GM18519 (cell line): ENCODE measurements around the gene GXYLT2.
"Not testable (repeated sequence)": the region's sequence is repeated elsewhere in the genome, so short reads cannot be mapped to it uniquely, and the experiment has no call there.

Experiments
- ATAC-seq: cut with Tn5 transposase; IDR thresholded peaks from one replicate; pipeline ENCODE4 v1.9.1; 2021; ENCODE audit warnings: mild to moderate bottlenecking, moderate library complexity; ENCODE audit not compliant: unreplicated experiment, low FRiP score

GXYLT2 gene

GRCh38 chr3:72969766-72970165 lies 81.9 kb downstream of the GXYLT2 start:
- no peak for ATAC-seq

DNA sequence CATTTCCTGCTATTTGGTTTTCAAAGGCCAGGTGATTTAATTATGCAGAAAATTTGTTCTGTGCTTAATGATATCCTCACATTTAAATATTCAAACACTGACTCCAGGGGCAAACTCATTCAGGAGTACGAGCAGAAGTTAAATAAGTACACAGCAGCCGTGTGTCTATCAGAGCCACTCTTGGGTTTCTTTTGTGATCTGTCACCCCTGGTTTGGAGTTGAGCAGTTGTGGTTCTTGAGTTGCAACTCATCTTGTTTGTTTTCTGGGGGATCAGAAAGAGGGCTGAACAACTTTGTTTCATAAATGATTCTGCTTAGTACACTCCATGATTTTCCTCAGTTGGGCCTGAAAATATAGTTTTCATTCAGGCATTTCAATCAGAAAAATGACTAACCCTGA lies 83.1 kb downstream of the GXYLT2 start:
- ATAC-seq, result no peak

- no peak for ATAC-seq
These were observed 84.8 kb downstream of the GXYLT2 start for GRCh38 chr3:72972706-72973030.

GRCh38 chr3:72973031-72973723 lies 85.3 kb downstream of the GXYLT2 start:
- ATAC-seq, result no peak

- no peak for ATAC-seq
These were observed 85.9 kb downstream of the GXYLT2 start for GRCh38 chr3:72973786-72974185.

DNA sequence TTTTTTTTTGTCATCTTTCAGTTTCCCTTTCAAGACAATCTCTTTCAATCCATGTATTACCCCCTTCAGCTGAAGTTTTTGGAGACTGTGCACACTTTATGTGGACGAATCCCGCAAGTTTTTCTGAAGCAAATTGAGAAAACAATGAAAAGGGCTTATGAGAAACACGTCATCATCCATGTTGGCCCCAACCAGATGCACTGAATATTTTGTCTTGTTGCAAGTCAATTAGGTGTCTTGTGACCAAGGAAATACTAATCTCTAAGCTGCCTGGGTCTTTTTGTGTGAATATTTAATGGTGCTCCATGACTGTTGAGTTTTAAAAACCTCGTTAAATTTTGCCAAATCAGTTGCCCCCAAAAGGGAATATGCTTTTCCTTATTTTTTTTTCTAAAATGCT lies 87.1 kb downstream of the GXYLT2 start:
- ATAC-seq, result no peak

DNA sequence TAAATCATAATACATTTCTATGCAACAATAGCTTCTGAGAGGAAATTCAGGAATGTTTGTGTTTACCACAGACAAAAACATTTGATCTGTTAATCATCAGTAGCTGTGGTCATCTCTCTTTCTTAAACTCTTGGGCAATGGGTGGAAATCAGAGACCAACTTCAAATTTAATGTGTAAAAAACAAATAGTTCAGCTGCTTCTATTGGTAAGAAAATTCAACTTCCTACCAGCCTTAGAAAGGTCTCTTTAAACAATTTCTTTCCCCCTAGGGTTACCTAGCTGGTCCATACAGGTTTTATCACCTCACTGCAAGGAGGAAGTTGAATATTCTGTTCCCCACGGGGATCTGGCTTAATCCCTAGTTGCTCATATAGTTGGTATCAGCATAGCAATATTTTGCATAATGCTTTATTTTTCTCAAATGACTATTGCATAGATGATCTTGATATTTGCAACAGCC lies 88.5 kb downstream of the GXYLT2 start:
- ATAC-seq, result no peak

GRCh38 chr3:72977060-72977808 lies 89.4 kb downstream of the GXYLT2 start:
- peak; percentile 44 for ATAC-seq

GRCh38 chr3:72982609-72983366 lies 94.9 kb downstream of the GXYLT2 start:
- no peak for ATAC-seq

DNA sequence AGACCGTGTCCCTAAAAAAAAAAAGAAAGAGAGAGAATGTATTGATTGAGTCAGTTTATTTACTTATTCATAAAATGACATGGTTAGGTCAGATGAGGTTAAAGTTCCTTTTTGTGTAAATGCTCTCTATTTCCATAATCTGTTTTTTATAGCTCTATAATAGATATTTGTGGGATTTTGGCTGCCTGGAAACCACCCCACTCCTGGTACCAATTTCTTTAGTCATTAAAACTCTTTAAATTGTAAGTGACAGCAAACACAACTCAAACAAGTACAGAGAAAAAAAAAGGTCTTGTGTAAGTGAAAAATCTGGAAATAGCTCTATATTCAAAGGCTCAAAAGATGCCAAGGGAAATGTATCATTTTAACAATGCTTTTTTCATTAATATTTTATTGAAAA lies 97.7 kb downstream of the GXYLT2 start:
- no peak for ATAC-seq

DNA sequence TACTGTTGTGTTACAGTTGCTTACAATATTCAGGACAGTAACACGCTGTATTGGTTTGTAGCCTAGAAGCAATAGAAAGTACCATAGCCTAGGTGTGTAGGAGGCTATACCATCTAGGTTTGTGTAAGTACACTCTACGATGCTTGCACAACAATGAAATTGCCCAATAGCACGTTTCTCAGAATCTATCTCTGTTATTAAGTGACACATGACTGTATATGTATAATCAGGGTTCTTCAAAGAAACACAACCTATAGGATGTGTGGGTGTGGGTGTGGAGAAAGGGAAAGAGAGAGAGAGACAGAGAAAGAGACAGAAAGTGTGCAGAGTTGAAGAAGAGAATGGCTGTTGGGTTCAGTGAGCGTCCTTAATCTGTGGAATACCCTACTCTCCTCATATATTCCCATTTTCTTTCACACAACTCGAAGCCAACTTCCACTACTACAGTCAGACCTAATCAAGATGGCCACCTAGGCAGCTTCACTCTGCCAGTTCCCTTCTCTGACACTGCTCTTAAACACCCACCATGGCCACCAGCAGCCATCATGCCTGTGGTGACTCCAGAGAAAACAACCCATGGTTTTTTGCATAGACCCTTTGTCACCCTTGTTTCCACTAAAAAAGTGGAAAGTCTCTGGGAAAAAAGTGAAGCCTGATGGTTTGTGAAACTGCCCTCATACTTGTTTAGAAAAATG lies 103.0 kb downstream of the GXYLT2 start:
- no peak for ATAC-seq

- ATAC-seq, result no peak
These were observed 103.7 kb downstream of the GXYLT2 start for GRCh38 chr3:72991522-72991921.

DNA sequence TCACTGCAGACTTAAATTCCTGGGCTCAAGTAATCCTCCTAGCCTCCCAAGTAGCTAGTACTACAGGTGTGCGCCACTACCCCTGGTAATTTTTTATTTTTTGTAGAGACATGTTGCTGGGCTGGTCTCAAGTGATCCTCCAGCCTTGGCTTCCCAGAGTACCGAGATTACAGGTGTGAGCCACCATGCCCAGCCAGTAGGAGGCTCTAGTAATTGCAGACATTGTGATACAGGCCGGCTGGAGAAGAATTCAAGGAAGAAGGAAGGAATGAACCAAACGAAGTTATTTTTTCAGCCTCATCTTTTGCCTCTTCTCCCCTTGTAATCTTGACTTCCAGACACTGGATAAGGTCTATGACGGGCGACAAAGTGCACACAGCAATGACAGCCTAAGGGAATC lies 105.5 kb downstream of the GXYLT2 start:
- no peak for ATAC-seq

- no peak for ATAC-seq
These were observed 107.5 kb downstream of the GXYLT2 start for GRCh38 chr3:72995337-72995736.

GRCh38 chr3:72996121-72996472 lies 108.3 kb downstream of the GXYLT2 start:
- no peak for ATAC-seq

- peak; percentile 85 for ATAC-seq
These were observed 108.9 kb downstream of the GXYLT2 start, which contains the start of gene PPP4R2 for GRCh38 chr3:72996473-72997333. Gene PPP4R2 (plus strand): TSS chr3:72996811. CDS start chr3:72997038, 227 bp downstream.

GRCh38 chr3:72997421-72997961 lies 109.6 kb downstream of the GXYLT2 start:
- peak; percentile 31 for ATAC-seq

DNA sequence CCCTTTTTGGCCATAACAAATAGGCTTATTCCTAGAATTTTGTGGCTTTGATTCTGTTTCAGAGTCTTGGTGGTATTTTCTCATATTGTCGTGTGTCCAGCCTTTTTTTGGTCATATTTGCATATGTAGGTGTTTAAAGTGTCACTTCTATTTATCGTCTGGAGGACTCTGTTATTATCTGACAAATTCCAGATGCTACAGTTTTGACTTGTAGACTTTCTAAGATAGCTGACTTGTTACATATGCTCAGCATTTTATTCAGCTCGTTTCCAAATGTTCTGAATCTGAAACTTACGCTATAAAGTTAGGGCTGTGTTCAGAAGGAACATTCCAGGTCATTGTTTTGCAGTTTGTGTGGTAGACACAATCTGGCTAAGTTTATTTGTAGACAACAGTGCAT lies 110.6 kb downstream of the GXYLT2 start:
- ATAC-seq, result no peak

GRCh38 chr3:72999951-73000350 lies 112.1 kb downstream of the GXYLT2 start:
- no peak for ATAC-seq

DNA sequence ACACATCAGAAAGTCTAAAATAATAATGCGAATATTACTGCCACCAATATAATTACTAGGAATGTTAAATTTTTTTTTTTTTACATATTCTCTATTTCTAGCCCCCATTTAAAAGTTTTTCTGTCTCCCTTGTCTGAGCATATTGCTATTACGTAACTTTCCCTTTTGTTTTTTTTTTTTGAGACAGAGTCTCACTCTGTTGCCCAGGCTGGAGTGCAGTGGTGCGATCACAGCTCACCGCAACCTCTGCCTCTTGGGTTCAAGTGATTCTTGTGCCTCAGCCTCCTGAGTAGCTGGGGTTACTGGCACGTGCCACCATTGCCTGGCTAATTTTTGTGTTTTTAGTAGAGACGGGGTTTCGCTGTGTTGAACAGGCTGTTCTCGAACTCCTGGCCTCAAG lies 115.2 kb downstream of the GXYLT2 start:
- not testable (repeated sequence) for ATAC-seq
